Measurements from ENCODE around the gene PLEKHA7. TPM values are rescaled to one million over a fixed set of nuclear protein-coding genes. Genes with fewer than 3 reads are reported as not detected.
A peak's percentile ranks its signal among the peaks of the same experiment; 100 is the strongest.
"Not testable (repeated sequence)": the region's sequence is repeated elsewhere in the genome, so short reads cannot be mapped to it uniquely, and the experiment has no call there.

The PLEKHA7 gene
- total RNA-seq, 1 donor from 2014 or later = 4.3 TPM

DNA sequence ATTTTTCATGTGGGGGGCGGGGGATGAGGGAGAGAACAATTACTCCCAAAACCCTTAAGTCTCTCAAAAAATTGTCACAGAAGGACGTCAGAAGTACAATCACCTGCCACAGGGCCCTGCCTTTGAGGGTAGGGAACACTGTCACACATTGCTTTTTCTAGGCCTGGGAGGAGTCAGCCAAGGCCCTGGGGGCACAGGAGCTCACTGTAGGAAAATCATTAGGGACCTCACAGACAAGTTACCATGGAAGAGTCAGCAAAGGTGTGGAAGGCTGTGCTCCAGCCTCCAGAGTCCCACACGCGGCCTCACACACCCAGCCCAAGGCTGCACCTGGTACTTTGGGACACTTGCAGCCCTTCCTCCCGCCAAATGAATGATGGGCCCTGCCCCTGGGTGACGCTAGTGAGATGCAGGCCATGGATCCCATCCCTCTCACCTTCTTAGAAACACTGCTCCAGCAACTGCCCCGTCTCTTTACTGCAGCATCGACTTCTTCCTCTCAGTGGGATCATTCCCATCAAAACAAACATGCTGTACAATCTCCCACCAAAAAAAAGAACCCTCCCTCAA, 3.3 kb downstream of the PLEKHA7 start:
- DNase-seq = no peak

DNA sequence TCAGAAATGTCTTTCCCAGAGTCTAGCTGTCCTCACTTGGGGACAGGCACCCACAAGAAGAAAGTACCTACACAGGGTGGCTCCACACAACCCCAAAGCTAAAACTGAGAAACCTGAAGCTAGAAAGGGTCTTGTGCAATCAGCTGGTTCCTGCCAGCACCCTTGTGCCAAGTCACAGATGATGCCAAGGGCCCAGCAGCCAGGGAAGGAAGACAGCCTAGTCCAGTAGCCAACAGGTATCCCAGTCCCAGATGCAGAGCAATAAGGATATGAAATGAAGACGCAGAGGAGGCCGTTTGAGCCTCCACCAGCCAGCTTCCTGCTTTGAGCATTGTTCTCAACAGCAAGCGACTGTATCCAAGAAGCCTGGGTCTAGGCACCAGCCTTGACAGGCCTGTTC, 6.1 kb downstream of the PLEKHA7 start:
- DNase-seq = no peak

DNA sequence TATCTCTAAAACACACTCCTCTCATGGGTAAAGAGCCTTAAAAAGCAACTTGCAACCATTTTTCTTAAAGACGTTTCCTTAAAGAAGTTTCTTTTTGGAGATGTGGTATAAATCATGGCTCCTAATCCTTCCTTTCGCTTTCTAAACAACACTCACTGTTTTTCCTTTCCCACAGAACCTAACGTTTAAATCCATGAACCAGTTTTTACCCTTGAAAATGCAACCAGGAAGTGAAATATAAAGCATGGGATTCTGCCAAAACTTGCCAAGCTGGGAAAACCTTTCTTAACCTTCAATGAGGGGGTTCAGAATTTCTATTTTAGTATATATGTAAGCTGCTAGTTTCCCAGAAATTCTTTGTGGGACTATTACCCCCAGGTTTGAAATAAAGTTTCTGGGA, 8.6 kb downstream of the PLEKHA7 start:
- DNase-seq = peak; percentile 14

DNA sequence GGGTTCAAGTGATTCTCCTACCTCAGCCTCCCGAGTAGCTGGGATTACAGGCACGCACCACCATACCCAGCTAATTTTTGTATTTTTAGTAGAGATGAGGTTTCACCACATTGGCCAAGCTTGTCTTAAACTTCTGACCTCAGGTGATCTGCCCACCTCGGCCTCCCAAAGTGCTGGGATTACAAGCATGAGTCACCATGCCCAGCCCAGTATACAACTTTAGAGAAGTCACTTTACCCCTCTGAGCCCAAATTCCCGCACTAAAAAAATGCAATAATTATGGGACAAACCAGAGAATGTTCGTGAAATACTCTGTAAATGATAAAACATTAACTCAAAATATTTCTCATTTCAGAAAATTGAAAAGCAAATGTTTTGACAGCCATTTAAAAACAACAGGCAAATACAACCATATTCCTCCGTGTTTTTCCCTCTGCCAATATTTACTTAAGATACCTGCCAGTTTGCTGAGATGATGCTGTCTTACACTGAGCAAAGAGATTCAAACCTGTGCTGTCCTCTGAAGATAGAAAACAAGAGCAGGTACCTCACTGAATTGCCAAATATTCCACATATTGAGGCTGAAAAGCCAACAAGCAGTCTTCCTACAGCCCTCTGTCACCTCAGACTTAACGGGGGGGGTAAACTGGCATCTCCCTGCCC, 9.6 kb downstream of the PLEKHA7 start:
- no peak for DNase-seq

DNA sequence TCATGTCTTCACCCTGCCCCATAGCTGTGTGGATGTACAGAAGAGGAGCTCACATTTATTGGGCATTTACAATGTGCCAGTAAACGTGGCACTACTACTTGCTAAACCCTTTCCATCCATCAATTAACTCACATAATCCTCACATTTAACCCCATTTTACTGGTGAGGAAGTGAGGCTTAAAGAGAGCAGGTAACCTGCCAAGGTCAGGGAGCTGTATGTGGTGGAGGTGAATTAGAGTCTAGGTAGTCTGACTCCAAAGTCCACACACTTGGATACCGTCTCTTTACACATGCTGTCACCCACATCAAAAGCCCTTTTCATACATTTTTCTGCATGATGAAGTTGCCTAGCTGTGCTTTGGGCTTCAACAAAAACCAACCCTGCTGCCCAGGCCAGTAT, 10.8 kb downstream of the PLEKHA7 start:
- DNase-seq = no peak

DNA sequence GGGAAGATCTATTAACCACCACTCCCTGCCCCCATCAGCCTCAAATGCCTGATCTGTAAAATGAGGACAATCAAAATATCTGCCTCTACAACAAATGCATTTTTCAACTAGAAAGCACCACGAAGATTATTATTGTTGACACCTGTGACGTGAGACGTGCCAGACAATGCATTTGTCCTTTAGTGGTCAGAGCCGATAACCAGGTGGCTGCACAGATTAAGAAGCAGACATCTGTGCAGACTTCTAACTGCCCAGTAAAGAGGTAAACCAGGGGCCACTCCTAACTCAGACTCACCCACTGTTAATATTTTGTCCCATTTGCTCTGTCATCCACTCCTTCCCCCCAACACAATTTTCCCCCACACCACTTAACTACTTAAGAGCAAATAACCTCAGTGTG, 11.7 kb downstream of the PLEKHA7 start:
- no peak for DNase-seq

DNA sequence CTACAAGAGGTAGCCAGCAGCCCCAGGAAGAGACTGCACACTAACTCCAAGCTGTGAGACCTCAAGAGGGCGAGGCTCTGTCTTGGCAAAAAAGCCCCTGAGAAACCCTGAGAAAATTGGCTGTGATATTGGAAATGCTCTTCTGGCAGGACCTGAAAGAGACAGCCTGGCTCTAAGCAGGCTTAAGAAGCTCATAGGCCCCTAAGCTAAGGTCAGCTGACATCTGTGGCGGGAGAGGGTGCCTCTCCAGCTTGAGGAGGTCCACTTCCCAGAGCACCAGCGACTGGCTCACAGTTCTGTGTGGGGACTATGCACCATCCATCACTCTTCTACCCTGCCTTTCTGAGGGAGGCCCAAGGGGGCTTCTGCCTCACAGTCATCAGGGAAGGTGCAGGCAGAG, 12.4 kb downstream of the PLEKHA7 start:
- no peak for DNase-seq

DNA sequence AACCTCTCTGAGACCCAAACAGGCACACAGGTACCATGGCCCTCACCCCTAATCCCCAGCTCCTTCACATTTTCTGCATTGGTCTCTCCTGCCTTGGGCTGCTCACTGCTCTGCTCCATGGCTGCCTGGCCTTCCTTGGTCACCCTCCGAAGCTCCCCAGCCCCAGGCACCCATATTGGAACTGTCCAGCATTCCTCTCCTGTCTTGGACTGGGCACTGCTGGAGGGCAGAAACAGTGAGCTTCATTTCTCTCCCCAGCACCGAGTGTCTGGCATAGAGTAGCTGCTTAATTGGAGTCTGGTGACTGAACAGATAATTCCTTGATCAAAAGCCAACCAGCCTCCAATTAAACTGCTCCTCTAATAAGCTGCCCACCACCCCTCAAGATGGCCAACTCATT, 13.2 kb downstream of the PLEKHA7 start:
- no peak for DNase-seq

DNA sequence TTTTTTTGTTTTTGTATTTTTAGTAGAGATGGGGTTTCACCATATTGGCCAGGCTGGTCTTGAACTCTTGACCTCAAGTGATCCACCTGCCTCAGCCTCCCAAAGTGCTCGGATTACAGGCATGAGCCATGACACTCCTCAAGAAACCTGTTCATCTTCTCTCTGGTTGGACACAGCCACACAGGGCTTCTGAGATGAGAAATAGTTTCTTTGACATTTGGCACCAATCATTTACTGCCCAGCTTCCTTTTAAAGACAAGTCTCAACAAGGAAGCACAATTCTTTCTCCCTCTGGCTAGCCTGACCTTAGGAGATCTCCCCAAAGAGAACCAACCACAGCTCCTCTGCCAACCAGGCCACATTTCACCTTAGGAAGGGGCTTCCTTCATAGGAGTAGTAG, 14.0 kb downstream of the PLEKHA7 start:
- not testable (repeated sequence) for DNase-seq

DNA sequence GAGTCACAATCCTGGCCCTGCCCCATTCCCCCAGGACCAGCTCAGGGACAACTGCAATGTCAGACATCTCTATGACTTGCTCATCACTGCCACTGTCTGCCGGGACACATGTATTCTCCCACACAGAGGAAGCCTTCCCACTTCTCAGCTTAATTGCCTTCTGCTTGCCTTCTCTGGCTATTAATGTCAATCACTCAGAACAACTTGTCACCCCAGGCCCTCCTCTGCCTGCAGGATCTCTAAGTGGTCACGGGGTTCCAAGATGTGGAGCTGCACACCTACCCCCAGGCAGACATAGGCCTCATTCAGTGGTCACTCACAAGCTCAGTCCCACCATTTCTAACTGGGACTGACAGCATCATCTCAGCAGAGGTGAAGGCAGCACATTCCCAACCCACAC, 15.1 kb downstream of the PLEKHA7 start:
- DNase-seq = no peak

DNA sequence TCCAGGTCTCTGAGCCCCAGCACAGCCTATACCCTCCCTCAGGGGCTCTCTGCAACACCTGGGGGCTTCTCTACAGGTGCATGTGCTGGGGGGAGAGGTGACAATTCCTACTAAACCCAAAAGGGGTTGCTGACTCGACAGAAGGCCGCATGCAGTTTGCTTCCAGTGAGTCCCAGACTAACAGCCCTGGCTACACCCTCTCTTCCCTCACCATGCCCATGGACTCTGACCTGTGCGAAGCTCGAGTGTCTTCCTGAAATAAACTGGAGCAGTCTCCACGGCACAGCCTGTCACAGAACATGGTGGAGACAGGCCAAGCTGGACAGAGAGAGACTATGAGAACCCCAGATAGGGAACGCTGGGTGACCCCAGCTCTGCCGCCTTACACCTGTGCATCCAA, 16.6 kb downstream of the PLEKHA7 start:
- DNase-seq = no peak

DNA sequence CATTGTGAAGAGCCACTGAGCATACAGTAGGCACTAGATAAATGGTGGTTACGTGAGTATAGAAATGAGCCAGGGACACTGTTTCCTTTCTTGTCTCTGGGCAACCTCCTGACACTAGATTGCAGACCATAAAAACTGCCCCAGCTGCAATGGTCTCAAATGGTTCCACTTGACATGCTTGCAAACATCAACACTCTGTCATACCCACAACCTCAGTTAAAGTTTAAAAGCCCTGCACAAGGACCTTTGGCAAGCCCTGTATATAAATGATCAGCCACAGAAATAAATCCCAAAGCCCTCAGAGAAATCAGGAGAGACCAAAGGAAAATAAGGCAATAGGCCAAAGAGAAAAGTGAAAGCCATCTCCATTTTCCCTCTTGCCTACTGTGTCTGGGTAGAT, 20.7 kb downstream of the PLEKHA7 start:
- no peak for DNase-seq

DNA sequence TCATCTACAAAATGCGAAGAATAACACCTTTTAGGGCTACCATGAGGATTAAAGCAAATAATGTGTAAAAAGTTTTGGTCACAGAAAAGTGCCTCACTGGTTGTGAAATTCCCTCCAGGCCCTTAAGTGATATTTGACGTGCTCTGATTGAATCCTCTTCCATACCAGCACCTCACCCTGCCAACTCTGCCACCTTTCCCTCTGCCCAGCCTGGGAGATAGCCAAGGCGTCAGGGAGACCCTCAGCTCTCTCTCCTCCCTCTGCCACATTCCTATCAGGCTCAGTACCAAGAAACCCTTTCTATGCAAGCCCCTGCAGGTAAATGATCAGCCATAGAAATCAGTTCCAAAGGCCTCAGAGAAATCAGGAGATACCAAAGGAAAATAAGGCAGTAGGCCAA, 21.4 kb downstream of the PLEKHA7 start:
- no peak for DNase-seq

DNA sequence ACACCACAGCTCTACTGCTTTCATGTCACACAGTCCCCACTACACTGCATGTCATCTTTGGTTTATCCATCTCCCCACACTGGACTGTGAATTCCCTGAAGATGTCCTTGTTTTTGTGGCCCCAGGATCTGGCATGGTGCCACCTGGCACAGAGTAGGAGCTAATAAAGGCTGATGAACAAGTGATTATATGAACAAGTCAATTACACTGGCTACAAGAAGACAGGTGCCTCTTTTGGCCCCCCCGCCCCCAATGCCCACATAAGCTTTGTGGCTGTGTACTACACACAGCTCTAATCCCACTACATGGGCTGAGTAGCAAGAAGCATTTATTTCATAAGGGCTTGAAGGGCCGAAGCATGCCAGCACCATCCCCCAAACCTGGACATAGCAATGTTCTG, 24.7 kb downstream of the PLEKHA7 start:
- DNase-seq = no peak

DNA sequence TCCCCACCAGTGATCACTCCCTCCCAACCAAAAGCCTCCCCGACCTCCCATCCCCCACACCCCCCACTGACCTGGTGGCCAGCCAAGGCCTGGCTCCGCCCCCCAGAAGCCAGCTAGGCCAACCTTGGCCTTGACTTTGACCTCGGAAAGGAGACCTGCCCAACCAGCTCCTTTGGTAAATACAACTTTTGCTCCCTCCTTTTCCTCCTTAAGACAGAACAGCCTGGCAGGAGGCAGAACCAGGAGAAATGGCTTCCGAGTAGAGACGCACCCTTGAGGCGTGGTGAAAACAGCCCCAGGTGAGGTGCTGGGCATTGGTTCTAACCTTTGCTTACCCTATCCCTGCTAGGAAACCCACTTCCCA, 27.0 kb downstream of the PLEKHA7 start:
- no peak for DNase-seq

DNA sequence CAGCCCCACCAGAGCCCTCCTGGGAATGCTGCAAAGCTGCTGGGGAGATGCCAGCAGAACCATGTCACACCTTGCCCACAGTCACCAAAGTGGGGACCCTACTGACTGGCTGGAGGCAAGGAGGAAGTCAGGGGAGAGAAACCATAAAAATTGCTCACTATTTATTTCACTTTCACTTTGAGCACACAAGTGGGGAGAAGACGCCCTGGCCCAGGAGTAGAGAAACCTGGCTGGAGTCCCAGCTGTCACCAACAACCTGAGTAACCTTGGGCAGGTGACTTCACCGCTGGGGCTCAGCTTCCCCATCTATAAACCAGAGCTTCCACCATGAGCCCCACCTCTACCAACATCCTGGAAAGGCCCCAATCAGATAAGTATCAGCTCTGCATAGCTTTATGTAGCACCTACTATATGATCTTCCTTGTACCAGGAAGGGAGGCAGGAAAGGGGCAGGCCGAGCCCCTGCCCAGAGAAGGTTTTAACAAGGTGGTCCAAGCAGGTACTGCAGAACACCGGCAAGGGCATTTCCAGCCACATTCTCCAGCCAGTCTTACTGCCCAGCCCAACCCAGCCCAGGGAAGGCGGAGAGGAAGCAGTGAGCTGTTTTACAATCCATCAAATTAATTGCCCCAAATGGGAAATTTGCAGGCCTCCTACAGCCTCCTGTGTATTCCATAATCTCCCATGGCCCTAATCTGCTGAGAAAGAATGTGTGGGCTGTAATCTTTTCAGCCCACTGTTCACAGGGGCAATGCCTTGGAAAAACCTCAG, 27.6 kb downstream of the PLEKHA7 start:
- no peak for DNase-seq

DNA sequence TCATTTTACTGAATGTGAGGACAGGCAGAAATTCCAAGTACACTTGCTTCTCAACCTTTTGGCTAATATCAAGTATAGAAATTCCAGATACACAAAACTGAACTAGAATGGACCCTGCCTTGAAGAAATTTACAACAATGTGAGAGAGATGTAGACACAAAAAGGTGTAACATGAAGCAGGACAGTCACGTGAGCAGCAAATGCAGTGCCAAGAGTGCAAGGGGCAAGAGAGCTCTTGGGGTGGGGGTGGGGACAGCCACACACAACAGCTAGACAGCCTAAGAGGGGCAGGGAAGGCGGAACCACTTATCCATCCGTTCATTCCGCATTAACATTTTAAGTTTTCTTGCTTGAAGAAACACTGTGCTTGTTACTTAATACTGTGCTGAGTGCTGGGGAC, 28.9 kb downstream of the PLEKHA7 start:
- DNase-seq = no peak

DNA sequence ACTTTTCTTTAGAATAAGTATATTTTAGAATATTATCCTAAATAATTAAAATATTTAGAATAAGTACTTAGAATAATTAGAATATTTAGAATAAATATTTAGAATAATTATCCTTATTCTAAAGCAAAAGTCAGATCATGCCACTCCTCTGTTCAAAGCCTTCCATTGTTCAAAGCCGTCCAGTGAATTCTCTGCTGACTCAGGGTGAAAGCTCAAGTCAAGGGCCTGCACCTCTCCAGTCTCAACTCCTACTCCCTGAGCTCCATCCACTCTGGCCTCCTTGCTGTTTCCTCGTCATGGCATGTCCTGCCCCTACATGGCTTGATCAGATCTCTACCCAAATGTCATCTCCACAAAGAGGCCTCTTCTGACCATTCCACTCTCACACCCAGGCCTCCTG, 30.0 kb downstream of the PLEKHA7 start:
- DNase-seq = no peak

DNA sequence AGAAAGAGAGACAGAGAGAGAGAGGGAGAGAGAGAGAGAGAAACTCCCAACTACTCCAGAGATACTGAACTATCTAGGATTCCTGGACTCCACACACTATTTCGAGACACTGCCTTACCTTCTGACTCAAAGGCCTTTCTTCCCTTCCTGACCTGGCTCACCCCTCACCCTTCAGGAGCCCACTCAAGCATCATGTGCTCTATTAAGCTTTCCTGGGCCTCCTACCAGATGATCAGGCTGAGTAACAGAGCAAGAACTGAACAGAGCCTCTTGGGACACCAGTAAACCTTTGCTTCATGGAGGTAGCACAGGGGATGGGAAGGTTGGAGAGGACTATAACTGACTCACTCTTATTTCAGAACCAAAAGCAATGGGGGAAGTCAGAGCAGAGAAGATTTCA, 31.4 kb downstream of the PLEKHA7 start:
- no peak for DNase-seq

DNA sequence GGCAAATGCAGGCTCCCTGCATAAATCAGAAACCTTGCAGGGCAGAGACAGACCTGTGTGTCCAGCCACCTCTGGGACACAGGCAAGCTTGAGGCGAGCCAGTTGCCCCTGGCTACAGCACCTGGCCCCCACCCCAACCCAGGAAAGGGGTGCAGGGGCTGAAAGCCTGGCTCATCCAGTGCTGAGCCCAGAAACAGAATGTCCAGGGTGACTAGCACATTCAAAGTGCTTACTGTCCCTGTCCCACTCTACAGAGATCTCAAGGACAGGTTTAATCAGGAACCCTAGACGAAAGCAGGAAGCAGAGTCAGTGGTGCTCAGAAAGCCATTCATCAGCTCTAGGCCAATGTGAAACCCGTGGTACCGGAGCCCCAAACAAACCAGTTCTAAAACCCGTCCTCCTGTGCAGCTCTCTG, 31.9 kb downstream of the PLEKHA7 start:
- no peak for DNase-seq

DNA sequence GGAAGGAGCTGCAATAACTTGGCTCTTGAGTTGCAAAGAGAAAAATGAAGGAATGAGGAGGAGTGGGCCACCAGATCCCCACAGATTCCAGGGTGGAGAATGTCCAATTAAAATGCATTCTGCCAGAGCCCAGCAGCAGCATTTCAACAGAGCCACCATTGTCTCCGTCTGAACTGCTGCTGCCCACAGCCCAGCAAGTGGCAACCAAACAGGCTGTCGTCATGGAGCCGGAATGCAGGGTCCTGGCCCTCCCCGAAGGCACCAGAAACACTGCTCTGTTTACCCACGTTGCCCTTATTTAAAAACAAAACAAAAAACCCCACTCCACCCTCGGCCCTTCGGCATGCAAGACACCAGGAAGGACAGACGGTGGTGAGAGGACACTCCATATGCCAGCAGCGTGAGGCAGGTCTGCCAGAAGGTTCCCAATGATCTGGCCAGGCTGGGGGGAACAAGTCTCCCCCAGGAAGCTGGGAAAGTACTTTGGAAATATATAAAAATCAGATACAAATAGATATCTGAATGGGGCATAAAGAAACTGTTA, 32.5 kb downstream of the PLEKHA7 start:
- no peak for DNase-seq

DNA sequence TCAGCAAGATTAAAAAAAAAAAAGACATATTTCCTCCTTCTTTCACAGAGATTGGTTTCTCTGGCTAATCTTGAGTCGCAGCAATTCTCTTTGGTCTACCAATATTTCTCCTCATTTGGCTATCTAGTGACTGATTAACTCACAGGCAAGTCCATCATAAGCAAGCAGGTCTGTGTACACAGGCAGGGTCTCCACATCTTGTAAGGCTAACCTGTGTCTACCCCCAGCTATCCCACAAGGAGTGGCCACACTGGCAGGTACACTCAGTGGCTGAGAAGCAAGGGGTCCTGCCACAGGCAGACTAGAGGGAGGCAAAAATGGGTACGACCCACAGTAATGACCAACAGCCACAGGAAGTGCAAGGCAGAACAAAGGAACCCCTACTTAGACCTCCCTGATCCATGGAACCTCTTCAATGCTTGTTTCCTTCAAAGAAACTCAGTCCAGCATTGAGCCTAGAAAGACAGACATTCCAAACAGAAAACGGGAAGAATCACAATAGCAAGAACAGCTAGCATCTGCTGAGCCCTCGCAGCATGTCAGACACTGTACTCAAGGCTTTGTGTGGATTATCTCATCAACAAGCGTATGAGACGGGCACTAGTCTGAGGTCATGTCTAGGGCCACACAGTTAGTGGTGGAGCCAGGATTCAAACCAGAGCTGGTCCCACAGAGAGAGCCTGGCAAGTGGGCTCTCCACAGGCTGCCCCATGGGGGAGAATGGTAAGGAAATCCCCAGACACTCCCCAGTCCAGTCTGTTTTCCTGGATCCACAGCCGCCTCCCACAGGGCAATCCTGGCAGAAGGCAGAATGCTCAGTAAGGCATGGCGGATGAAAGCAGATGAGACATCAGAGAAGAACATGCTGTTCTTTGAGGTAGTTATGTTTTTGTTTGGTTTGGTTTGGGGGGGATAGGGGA, 34.3 kb downstream of the PLEKHA7 start:
- no peak for DNase-seq

DNA sequence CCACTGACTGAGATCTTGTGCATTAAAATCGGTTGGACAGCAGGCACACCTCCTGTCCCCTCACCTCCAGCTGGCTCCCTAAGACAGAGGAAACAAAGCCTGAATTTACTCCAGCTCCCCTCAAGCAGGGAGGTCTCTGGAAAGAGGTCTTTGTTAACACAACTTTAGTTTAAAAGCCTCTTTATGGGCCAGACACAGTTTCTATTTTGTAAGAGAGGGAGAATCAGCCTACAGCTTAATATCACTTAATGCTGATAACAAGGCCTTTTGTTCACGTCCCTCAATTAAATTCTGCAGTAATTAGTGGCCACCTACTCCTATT, 36.3 kb downstream of the PLEKHA7 start:
- no peak for DNase-seq

Data from dermis blood vessel endothelial cell (primary cell).